Activated CD4-positive, alpha-beta T cell treated with anti-CD3 and anti-CD28 coated beads, Interleukin-2, amount 10 ng/mL, durations not matched to agents 24 days and 14 days (primary cell): ENCODE results near the gene CCDC85B. TPM values are rescaled to one million over a fixed set of nuclear protein-coding genes. Genes with fewer than 3 reads are reported as not detected.

Experiments
- DNase-seq: peaks from one replicate; pipeline ENCODE4 v3.0.0; 2022
- H3K27ac Mint-ChIP-seq: one replicate; pipeline ENCODE4 v1.8.0; 2022; ENCODE audit warnings: mild to moderate bottlenecking, mixed read lengths
- H3K27me3 Mint-ChIP-seq: one replicate; pipeline ENCODE4 v1.8.0; 2022; ENCODE audit warnings: mixed read lengths
- H3K36me3 Mint-ChIP-seq: one replicate; pipeline ENCODE4 v1.8.0; 2022; ENCODE audit warnings: low read depth, mild to moderate bottlenecking, mixed read lengths
- H3K4me1 Mint-ChIP-seq: one replicate; pipeline ENCODE4 v1.8.0; 2021; ENCODE audit warnings: mixed read lengths
- H3K4me3 Mint-ChIP-seq: one replicate; pipeline ENCODE4 v1.8.0; 2022; ENCODE audit warnings: mild to moderate bottlenecking, moderate library complexity, mixed read lengths
- H3K9me3 Mint-ChIP-seq: one replicate; pipeline ENCODE4 v1.8.0; 2021; ENCODE audit warnings: mixed read lengths
- intact Hi-C: fragments of 100-400 bp; cut with micrococcal nuclease; formaldehyde crosslinking; loops from one replicate; pipeline ENCODE4 v1.15.1; 2023
- total RNA-seq: library from RNA; stranded (reverse); gene quantifications from 2 replicates; pipeline ENCODE4 v1.2.3, GENCODE V29; 2022

CCDC85B gene
- total RNA-seq, 1 donor from 2014 or later: 62.5 TPM

- H3K36me3 Mint-ChIP-seq: peaks cover 70% of the 10 kb centered on the region
- intact Hi-C loops: loop anchor here (1.0 kb wide), 1 partner anchor 19 kb away; no protein-coding TSS in a partner anchor
- H3K4me1 Mint-ChIP-seq: peaks cover 32% of the 10 kb centered on the region
- no peak overlapping the region for H3K27ac Mint-ChIP-seq
- no peak for DNase-seq
- H3K4me3 Mint-ChIP-seq: no peak overlapping the region
- H3K9me3 Mint-ChIP-seq: no peaks in the 10 kb centered on the region
- no peaks in the 10 kb centered on the region for H3K27me3 Mint-ChIP-seq
Measured at GRCh38 chr11:65853246-65853979, 37.1 kb upstream of the CCDC85B start.

GRCh38 chr11:65854161-65854592 lies 36.3 kb upstream of the CCDC85B start:
- Mint-ChIP-seq H3K4me3 (peak overlapping the region; percentile 47), H3K27ac (no peak overlapping the region), H3K9me3 (no peaks in the 10 kb centered on the region), H3K27me3 (no peaks in the 10 kb centered on the region), H3K4me1 (peaks cover 33% of the 10 kb centered on the region), H3K36me3 (peaks cover 70% of the 10 kb centered on the region)
- intact Hi-C loops: no loop called here
- DNase-seq: no peak

- Mint-ChIP-seq H3K9me3 (no peaks in the 10 kb centered on the region), H3K4me1 (peaks cover 37% of the 10 kb centered on the region), H3K36me3 (peaks cover 66% of the 10 kb centered on the region), H3K27me3 (no peaks in the 10 kb centered on the region), H3K27ac (peak overlapping the region; percentile 62), H3K4me3 (peak overlapping the region; percentile 94)
- intact Hi-C loops: no loop called here
- no peak for DNase-seq
Measured at GRCh38 chr11:65854852-65855837, 35.3 kb upstream of the CCDC85B start.

GRCh38 chr11:65855927-65856363 lies 34.5 kb upstream of the CCDC85B start:
- DNase-seq: no peak
- H3K4me3 Mint-ChIP-seq: peak overlapping the region; percentile 94
- peaks cover 62% of the 10 kb centered on the region for H3K36me3 Mint-ChIP-seq
- peak overlapping the region; percentile 81 for H3K27ac Mint-ChIP-seq
- H3K9me3 Mint-ChIP-seq: no peaks in the 10 kb centered on the region
- no peaks in the 10 kb centered on the region for H3K27me3 Mint-ChIP-seq
- intact Hi-C loops: no loop called here
- peaks cover 38% of the 10 kb centered on the region for H3K4me1 Mint-ChIP-seq

GRCh38 chr11:65856689-65857499 lies 33.6 kb upstream of the CCDC85B start:
- H3K4me3 Mint-ChIP-seq: peak overlapping the region; percentile 94
- H3K9me3 Mint-ChIP-seq: no peaks in the 10 kb centered on the region
- no peaks in the 10 kb centered on the region for H3K27me3 Mint-ChIP-seq
- intact Hi-C loops: no loop called here
- peak overlapping the region; percentile 81 for H3K27ac Mint-ChIP-seq
- H3K36me3 Mint-ChIP-seq: peaks cover 59% of the 10 kb centered on the region
- peaks cover 41% of the 10 kb centered on the region for H3K4me1 Mint-ChIP-seq
- peak; percentile 96 for DNase-seq

- no peaks in the 10 kb centered on the region for H3K27me3 Mint-ChIP-seq
- peaks cover 44% of the 10 kb centered on the region for H3K4me1 Mint-ChIP-seq
- peak overlapping the region; percentile 62 for H3K27ac Mint-ChIP-seq
- intact Hi-C loops: no loop called here
- no peaks in the 10 kb centered on the region for H3K9me3 Mint-ChIP-seq
- peak; percentile 90 for DNase-seq
- H3K36me3 Mint-ChIP-seq: peaks cover 56% of the 10 kb centered on the region
- H3K4me3 Mint-ChIP-seq: peak overlapping the region; percentile 94
Measured at GRCh38 chr11:65857500-65857852, 33.0 kb upstream of the CCDC85B start.

GRCh38 chr11:65857853-65858680 lies 32.4 kb upstream of the CCDC85B start, which contains the start of gene CFL1:
Gene CFL1, minus strand, starts transcription at chr11:65858180. Its CDS starts 81 bp downstream, at chr11:65858099.
- intact Hi-C loops: loop anchor here (1.0 to 2.0 kb wide), 6 partner anchors 25 to 243 kb away; partner anchors contain the start of genes BANF1, EIF1AD, KAT5 and PCNX3
- H3K4me3 Mint-ChIP-seq: peak within 1 kb of the TSS; percentile 94
- peaks cover 57% of the 10 kb centered on the region for H3K36me3 Mint-ChIP-seq
- no peaks in the 10 kb centered on the region for H3K9me3 Mint-ChIP-seq
- H3K27ac Mint-ChIP-seq: peak within 1 kb of the TSS; percentile 94
- H3K4me1 Mint-ChIP-seq: peaks cover 47% of the 10 kb centered on the region
- H3K27me3 Mint-ChIP-seq: no peaks in the 10 kb centered on the region
- DNase-seq: peak; percentile 99

GRCh38 chr11:65858681-65859087 lies 31.8 kb upstream of the CCDC85B start:
- Mint-ChIP-seq H3K4me3 (peak overlapping the region; percentile 92), H3K27ac (peak overlapping the region; percentile 94), H3K27me3 (no peaks in the 10 kb centered on the region), H3K9me3 (no peaks in the 10 kb centered on the region), H3K36me3 (peaks cover 57% of the 10 kb centered on the region), H3K4me1 (peaks cover 45% of the 10 kb centered on the region)
- intact Hi-C loops: loop anchor here (1.0 to 2.0 kb wide), 10 partner anchors 15 to 243 kb away; partner anchors contain the start of genes BANF1, EIF1AD, FOSL1 and KAT5
- no peak for DNase-seq

GRCh38 chr11:65859095-65859811 lies 31.2 kb upstream of the CCDC85B start:
- peaks cover 54% of the 10 kb centered on the region for H3K36me3 Mint-ChIP-seq
- H3K9me3 Mint-ChIP-seq: no peaks in the 10 kb centered on the region
- H3K27ac Mint-ChIP-seq: peak overlapping the region; percentile 94
- intact Hi-C loops: loop anchor here (1.0 to 2.0 kb wide), 5 partner anchors 14 to 196 kb away; partner anchors contain the start of genes FOSL1, RELA and SART1
- H3K27me3 Mint-ChIP-seq: no peaks in the 10 kb centered on the region
- DNase-seq: peak; percentile 99
- peaks cover 44% of the 10 kb centered on the region for H3K4me1 Mint-ChIP-seq
- peak overlapping the region; percentile 92 for H3K4me3 Mint-ChIP-seq

GRCh38 chr11:65859812-65860277 lies 30.6 kb upstream of the CCDC85B start:
- Mint-ChIP-seq H3K27ac (peak overlapping the region; percentile 94), H3K9me3 (no peaks in the 10 kb centered on the region), H3K27me3 (no peaks in the 10 kb centered on the region), H3K4me1 (peaks cover 39% of the 10 kb centered on the region), H3K36me3 (peaks cover 50% of the 10 kb centered on the region), H3K4me3 (peak overlapping the region; percentile 92)
- intact Hi-C loops: loop anchor here (1.0 to 2.0 kb wide), 7 partner anchors 13 to 197 kb away; partner anchors contain the start of genes C11orf68, DRAP1, FIBP and FOSL1
- no peak for DNase-seq

- H3K9me3 Mint-ChIP-seq: no peaks in the 10 kb centered on the region
- H3K27ac Mint-ChIP-seq: peak within 1 kb of the TSS; percentile 94
- H3K4me1 Mint-ChIP-seq: peaks cover 35% of the 10 kb centered on the region
- H3K36me3 Mint-ChIP-seq: peaks cover 51% of the 10 kb centered on the region
- peak within 1 kb of the TSS; percentile 92 for H3K4me3 Mint-ChIP-seq
- intact Hi-C loops: loop anchor here (1.0 kb wide), 2 partner anchors 28 to 59 kb away; partner anchors contain the start of genes C11orf68, DRAP1 and FIBP
- no peaks in the 10 kb centered on the region for H3K27me3 Mint-ChIP-seq
- DNase-seq: peak; percentile 99
Measured at GRCh38 chr11:65860278-65861164, 30.0 kb upstream of the CCDC85B start, which contains the start of gene MUS81. Gene MUS81, plus strand, starts transcription at chr11:65860433. Its CDS starts 321 bp downstream, at chr11:65860754.
